GM19328 (cell line): Measurements from ENCODE around the gene HEATR3.
"Not testable (repeated sequence)": the region's sequence is repeated elsewhere in the genome, so short reads cannot be mapped to it uniquely, and the experiment has no call there.

ENCODE experiments used
- ATAC-seq: cut with Tn5 transposase; IDR thresholded peaks from one replicate; pipeline ENCODE4 v1.9.1; 2021; ENCODE audit warnings: mild to moderate bottlenecking, moderate library complexity; ENCODE audit not compliant: unreplicated experiment

HEATR3 gene

DNA sequence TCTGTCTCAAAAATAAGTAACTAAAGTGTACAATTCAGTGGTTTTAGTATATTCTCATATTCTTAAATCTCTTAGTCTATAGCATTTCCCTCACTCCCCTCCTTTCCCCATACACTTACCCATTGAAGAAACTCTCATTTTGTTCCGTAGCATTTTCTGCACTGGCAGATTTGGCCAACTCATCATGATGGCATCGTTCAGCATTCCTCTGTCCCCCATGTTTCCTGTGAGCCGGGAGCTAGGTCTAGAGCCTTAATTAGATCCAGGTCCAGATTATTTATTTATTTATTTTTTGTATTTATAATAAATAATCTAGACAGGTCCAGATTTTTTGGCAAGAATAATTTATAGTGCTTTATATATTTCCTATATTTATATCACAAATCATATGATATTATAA lies 31.0 kb downstream of the HEATR3 start:
- no peak for ATAC-seq

DNA sequence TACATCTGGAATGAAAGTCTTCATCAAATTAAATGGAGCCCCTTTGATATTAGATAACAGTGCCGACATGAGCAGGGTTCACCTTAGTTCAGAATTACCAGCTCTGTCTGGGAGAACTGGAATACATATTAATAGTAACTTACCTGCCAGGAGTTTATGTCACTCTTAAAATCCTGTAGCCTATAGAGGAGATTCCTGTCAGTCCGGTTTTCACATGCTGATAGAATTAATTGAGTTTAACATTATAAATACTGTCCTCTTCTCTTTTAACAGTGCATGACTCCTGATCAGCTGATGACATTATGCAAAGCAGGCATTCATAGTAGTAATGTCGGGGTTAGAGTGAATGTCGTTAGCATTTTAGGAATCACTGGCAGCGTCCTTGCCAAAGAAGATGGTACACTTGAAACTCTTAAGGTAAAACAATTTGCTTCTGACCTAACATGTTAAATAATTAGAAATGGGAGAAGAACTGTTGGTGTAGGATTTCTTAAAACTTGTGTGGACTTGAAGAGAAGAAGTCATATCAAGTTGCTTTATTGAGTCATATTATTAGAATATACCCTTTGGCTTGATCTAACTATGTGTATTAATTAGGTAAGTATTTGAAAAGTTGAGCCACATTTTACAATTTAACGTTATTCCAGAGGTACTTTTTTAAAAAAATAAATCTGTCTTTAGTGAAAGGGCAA lies 34.3 kb downstream of the HEATR3 start:
- ATAC-seq = no peak

DNA sequence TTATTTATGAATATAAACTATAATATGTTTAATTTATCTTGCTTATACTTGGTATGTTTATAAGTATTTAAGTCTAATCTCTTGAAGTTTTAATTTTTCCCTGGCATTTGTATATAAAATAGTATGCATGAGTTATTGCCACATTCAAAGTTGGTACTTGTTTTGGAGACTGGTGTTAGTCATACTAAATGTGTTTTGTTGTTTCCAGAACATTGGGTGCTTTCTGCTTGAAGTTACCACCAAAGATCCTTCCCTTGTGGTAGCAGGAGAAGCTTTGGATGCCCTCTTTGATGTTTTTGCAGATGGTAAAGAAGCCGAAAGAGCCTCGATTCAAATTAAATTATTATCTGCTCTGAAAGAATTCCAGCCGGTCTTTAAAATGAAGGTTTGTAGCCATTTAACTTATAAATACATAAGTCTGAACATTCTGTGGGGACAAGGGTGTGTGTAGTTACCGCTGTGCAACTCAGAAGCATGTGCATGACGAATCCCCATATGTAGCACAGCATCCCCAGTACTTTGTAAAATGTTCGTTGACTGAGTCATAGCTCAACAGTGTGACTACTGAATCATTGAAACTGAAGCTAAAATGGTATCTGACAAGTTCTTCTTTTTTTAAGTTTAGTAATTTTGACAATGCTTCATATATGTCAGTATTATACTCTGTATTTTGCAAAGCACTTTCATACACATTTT lies 36.4 kb downstream of the HEATR3 start:
- ATAC-seq = no peak

DNA sequence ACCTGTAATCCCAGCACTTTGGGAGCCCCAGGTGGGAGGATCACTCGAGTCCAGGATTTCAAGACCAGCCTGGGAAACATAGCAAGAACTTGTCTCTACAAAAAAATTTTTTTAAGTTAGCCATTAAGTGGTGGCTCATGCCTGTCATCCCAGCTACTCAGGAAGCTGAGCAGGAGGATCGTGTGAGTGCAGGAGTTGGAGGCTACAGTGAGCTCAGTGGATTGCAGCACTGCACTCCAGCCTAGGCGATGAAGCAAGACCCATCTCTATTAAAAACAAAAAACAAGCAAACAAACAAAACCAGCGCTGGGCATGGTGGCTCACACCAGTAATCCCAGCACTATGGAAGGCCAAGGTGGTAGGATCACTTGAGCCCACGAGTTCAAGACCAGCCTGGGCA lies 38.0 kb downstream of the HEATR3 start:
- ATAC-seq = no peak

DNA sequence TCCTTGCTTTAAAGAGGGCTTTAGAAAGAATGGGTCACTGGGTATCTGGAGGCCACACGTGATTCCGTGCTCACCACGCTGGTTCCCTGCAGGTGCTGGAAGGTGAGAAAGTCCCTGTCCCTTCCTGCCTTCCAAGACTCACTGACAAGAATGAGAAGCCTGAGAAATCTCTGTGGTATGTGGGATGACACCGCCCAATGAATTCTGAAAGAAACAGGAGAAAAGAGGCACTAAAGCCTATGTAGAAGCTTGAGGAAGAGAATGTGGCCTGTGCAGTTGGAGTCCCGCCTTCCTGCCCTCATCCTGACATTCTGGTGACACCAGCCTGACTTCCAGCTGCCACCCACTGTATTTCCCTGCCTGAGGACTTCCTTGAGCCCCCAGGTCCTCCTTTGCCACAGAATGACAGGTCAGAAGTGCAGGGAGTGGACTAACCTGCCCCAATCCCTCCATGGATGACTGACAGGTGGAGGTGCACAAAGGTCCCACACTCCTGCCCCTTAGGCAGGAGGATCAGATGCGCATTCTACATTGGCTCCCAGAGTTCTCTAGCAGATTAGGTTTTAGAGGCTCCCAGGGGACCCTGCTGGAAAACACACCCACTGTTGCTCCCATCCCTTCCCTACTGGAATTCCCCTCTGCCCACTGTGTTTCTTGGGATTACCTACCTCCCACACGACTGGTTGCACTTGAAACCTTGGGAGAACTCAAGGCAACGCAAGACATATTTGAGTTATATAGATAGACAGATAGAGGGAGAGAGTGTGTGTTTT lies 48.8 kb downstream of the HEATR3 start:
- ATAC-seq = no peak

DNA sequence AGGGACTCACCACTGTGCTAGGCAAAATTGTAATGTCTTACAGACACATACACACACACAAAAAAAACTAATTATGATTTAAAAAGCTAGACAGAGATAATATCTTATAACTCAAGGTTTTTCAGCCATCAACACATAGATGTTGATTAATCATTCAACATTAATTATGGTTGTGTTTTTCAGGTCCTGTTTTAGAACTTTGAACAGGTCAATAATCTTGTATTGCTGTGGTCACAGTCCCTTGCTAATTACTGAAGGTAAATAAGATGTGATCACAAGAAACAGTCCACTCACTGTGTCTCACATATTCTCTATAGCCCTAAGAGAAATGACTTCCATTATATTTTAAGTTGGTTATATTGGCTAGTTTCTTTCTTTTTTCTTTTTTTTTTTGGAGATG lies 54.9 kb downstream of the HEATR3 start:
- no peak for ATAC-seq

DNA sequence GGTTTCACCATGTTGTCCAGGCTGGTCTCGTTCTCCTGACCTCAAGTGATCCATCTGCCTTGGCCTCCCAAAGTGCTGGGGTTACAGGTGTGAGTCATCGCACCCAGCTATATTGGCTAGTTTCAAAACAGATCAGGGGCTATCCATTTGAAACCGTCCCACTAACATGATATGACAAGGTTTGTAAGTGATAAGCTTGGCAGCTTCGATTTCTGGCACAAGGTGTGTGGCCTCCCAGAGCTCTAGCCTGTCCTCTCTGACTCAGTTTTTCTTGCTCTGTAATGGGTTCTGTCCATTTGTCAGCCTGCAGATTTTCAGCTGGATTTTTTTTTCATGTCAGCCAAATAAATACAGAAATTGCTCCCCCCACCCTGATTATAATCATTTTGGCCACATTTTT lies 55.5 kb downstream of the HEATR3 start:
- no peak for ATAC-seq

DNA sequence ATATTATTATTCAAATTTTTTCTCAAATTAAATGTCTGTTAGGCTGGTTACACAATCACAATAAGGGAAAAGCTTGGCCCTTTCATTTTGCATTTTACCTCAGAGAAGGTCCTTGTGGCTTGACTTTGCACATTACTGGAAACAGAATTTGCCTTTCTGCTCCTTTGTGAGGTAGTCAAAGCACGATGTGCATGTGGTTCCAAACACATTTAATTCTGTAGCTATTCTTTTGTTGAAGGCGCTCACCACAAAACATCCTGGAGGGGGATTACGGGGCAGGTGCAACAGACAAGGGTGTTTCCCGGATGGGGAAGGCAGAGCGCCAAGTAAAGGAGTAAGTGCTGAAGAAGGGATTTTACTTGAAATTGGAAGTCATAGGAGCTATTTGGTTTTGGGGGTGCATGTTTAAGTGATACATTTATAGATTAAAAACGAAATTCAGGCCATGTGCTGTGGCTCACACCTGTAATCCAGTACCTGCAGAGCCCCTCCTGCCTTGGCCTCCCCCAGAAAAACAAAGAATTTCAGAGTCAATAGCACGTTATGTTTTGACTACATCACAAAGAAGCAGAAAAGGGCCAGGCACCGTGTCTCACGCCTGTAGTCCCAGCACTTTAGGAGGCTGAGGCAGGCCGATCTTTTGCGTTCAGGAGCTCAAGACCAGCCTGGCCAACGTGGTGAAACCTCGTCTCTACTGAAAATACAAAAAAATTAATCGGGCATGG lies 56.1 kb downstream of the HEATR3 start:
- peak; percentile 49 for ATAC-seq

DNA sequence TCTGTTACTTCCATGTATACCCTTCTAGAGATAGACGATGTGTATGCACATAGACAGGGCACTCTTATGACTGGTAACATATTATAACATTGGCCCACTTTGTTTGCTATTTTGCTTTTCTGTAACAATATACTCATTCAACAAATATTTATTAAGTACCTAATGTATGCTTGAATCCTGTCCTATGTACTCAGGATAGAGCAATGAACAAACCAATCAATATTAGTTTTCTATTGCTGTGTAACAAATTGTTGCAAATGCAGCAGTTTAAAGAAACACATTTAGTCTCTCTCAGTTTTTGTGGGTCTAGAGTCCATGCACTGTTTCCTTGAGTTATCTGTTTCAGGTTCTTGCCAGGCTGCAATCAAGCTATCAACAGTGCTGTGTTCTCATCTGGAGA lies 57.6 kb downstream of the HEATR3 start:
- no peak for ATAC-seq

DNA sequence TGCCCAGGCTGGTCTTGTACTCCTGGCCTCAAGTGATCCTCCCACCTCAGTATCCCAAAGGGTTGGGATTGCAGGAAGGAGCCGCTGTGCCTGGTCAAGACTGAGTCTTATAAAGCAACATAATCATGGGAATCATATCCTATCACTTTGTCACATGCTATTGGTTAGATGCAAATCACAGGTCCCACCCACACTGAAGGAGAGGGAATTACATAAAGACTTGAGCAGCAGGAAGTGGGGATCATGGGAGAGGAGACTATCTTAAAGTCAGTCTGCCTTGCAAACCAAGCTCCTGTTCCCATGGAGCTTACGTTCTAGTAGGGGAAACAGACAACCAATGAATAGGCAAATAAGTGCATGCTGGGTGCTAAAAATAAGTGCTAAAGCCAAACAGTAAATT lies 59.0 kb downstream of the HEATR3 start:
- ATAC-seq = no peak

DNA sequence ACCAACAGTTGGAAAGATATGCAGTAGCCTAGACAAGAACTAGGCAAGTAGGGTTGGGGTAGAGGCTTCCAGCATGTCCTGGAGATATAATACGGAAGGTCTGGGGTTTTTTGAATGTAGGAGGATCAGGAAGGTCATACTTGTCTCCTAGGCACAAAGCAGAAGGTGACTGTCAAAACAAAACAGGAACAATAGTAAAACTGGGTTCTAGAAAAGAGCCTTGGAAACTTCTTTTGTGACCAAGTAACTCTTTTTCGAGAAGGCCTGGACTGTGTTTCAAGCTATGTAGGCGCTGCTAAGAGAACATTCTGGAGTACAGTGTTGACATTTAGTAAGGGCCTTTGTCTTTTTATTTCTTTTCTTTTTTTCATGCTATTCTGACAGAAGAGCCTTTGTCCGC lies 60.4 kb downstream of the HEATR3 start:
- ATAC-seq = no peak

DNA sequence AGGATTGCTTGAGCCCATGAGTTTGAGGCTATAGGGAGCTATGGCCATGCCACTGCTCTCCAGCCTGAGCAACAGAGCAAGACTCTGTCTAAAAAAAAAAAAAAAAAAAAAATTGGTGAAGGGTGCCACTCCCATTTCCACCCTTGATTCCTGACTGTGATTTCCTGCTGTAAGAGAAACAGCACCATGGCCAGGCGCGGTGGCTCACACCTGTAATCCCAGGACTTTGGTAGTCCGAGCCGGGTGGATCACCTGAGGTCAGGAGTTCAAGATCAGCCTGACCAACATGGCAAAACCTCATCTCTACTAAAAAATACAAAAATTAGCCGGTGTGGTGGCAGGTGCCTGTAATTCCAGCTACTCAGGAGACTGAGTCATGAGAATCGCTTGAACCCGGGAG lies 66.8 kb downstream of the HEATR3 start:
- not testable (repeated sequence) for ATAC-seq

DNA sequence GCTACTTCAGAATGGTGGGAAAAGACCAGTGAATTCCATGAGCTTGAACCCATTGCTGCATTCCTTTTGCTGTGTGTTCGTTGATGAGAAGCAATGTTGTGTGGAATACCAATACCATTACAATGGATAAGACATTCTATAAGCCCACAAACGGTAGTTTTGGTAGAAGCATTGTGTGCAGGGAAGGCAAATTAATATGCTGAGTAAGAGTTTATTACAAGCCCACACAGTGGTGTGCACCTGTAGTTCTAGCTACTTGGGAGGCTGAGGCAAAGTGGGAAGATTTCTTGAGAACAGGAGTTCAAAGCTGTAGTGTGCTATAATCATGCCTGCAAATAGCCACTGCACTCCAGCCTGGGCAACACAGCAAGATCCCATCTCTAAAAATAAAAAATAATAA lies 67.4 kb downstream of the HEATR3 start:
- ATAC-seq = no peak

DNA sequence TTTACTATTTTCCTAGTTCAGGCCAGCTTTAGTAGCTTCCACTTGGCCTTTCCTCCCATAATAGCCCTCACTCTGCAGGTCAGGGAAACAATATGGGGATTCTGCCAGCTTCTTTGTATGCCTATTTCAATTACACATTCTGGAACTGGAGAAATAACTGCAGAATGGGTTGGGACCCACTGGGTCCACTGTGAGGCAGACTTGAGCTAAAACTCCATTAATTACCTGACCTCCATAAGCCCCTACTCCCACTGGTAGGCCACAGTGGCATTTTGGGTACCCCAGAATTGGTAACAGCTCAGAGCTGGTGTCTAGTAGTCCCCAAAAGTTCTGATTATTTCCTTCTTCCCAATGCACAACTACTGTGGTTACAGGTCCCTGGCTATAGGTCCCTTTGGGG lies 70.6 kb downstream of the HEATR3 start:
- no peak for ATAC-seq

DNA sequence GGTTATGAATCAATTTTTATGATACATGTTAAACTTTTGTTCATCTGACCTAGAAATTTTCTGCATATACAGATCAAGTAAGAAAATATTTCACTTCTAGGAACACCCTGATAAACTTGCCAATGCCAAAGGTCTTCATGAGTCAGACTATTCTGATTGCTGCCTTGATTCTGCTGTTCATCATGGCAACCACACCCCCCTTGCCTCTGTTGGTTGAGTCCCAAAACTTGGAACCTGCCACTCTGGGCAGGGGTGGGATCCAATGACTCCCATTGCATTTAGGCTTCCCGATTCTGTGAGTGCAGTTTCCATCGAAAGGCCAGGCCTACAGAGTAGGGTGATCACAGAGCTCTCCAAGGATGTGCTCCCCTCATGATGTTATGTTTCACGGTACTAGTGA lies 71.5 kb downstream of the HEATR3 start:
- no peak for ATAC-seq

DNA sequence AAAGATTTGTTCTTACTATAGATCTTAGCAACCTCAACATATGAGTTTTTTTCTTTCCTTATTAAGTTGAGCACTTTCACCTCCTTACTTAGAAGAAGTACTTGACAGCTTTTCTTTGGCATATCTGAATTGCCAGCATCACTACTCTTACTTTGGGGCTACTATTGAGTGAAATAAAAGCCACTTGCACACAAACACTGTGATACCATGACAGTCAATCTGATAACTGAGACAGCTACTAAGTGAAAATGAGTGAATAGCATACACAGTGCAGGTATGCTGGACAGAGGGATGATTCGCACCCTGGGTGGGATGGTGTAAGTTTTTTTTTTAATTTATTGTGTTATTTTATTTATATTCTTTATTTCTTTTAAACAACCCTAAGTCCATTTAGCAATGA lies 73.8 kb downstream of the HEATR3 start:
- ATAC-seq = no peak

DNA sequence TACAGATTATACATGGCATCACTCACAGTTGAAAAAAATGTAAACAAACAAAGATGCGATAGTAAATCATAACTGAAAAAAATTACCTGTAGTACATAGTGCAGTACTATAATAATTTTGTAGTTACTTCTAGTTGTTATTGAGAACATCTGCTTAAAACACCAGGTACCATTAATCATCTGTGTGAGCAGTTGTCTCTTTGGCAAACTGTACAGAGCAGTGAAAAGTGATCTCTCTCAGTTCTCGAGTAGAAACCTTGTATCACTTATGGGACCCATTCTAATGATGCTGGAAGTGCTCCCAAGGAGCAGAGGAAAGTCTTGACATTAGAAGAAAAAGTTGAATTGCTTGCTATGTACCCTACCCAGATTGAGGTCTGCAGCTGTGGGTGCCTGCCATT lies 78.4 kb downstream of the HEATR3 start:
- ATAC-seq = no peak

DNA sequence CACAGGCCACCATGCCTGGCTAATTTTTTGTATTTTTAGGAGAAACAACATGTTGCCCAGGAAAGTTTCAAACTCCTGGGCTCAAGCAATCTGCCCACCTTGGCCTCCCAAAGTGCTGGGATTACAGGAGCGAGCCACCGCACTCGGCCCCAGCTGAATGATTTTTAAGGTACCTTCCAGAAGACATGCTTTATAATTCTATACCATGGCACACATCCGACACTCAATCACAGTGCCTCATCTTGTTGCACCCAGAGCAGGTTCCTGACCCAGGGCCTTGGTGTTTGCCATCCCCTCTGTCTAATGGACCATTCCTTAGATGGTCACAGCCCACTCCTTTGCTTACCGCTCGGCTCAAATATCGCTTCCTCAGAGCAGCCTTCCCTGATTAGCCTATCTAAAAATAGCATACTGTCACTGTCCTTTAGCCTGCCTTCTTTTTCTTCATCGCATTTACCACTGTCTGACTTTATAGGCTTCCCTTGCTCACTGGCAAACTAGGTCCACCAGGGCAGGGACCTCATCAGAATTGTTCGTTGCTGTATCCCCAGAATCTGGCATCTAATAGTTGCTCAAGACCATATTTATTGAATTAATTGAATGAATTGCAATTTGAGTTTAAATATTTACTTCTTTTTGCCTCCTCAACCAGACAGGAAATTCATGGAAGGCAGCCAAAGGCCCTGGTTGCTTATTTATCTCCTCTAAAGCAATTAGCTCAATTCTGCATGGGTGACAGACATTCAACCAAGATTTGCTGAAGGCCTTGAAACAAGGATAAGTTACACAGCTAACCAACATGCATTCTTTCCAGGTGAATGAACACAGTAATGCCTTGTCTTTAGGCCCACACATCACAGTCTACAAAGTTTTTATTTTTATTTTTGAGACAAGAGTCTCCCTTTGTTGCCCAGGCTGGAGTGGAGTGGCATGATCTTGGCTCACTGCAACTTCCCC lies 81.0 kb downstream of the HEATR3 start:
- no peak for ATAC-seq

DNA sequence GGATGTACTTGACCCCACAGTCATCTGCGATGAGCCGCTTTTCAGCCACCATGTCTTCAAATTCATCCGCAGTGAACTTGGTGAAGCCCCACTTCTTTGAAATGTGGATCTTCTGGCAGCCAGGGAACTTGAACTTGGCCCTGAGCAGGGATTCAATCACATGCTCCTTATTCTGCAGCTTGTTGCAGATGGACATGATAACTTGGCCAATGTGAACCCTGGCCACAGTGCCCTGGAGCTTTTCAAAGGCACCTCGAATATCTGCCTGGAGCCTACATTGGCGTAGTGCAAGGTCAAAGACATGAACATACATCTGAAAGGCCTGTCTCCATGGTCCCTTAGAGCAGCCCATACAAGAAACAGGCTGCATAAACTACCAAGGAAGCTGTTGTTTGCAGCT lies 85.6 kb downstream of the HEATR3 start:
- no peak for ATAC-seq

DNA sequence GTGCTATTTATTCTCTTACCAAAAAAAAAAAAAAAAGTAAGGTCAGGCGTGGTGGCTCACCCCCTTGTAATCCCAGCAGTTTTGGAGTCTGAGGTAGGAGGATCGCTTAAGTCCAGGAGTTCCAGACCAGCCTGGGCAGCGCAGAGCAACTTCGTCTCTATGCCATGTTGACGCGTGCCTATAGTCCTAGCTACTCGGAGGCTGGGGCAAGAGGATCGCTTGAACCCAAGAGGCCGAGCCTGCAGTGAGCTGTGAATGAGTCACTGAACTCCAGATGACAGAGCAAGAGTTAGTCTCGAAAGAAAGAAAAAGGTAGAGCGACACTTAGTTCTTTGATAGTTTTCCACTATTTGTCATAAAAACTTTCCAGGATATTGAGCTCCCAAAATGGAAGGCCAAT lies 86.0 kb downstream of the HEATR3 start:
- ATAC-seq = no peak
